Peyer's patch (tissue), 4 donors: ENCODE results near the gene TTC23.

Source experiments
- POLR2A ChIP-seq, 2 donors: fragments of 450-650 bp; IDR thresholded peaks; one replicate each; pipeline ENCODE4 v1.5.1; 2017; ENCODE audit warnings: antibody characterized with exemption in 2 of 2, mild to moderate bottlenecking in 2 of 2, moderate library complexity in 2 of 2
- TF ChIP-seq, protein P1 (sequence below), 6 experiments: fragments of 450-650 bp in 4 of 6; fragments of 200-600 bp in 2 of 6; sonication (generic) in 1 of 6; IDR thresholded peaks; one replicate each; pipeline ENCODE4 v1.5.1; 2017 to 2019; ENCODE audit warnings: antibody characterized with exemption in 6 of 6, mild to moderate bottlenecking in 3 of 6, moderate library complexity in 1 of 6

DNA sequence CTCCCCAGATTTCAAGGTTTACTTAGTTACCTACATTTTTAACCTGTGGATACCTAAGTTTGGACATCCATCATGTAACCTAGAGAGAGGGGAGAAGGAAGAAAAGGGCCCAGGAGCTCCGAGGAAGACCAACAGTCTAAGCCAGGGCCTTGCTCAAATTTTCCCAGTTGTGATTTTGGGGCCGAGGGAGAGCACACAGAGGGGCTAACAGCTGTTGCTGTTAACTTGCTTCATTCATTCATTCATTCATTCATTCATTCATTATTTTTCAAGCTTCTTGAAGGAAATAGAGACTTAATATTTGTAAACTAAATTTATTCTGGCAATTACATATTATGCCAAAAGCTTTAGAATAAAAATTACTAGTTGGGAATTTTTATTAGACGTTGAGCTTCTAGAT, 121.6 kb downstream of the TTC23 start:
- TF ChIP-seq, protein P1, sequence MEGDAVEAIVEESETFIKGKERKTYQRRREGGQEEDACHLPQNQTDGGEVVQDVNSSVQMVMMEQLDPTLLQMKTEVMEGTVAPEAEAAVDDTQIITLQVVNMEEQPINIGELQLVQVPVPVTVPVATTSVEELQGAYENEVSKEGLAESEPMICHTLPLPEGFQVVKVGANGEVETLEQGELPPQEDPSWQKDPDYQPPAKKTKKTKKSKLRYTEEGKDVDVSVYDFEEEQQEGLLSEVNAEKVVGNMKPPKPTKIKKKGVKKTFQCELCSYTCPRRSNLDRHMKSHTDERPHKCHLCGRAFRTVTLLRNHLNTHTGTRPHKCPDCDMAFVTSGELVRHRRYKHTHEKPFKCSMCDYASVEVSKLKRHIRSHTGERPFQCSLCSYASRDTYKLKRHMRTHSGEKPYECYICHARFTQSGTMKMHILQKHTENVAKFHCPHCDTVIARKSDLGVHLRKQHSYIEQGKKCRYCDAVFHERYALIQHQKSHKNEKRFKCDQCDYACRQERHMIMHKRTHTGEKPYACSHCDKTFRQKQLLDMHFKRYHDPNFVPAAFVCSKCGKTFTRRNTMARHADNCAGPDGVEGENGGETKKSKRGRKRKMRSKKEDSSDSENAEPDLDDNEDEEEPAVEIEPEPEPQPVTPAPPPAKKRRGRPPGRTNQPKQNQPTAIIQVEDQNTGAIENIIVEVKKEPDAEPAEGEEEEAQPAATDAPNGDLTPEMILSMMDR (IDR thresholded peaks at IDR 0.05), result no peak
- no peak for TF ChIP-seq POLR2A (IDR thresholded peaks at IDR 0.05)
